Renal pelvis (tissue), 4 donors: ENCODE data around the gene METTL26. TPM values are rescaled to one million over a fixed set of nuclear protein-coding genes. Genes with fewer than 3 reads are reported as not detected.

Experiments
- DNase-seq: peaks from one replicate; pipeline ENCODE4 v3.0.0-alpha.2; 2013
- polyA plus RNA-seq, 3 donors: library from polyadenylated mRNA; unstranded; fragments of 120-200 nt; gene quantifications; one replicate each; pipeline ENCODE4 v1.2.1, GENCODE V29; 2013; ENCODE audit not compliant: insufficient read length in 3 of 3

Gene METTL26
- polyA plus RNA-seq, 3 donors = 51.4 to 71.5 (median 67.8) TPM

DNA sequence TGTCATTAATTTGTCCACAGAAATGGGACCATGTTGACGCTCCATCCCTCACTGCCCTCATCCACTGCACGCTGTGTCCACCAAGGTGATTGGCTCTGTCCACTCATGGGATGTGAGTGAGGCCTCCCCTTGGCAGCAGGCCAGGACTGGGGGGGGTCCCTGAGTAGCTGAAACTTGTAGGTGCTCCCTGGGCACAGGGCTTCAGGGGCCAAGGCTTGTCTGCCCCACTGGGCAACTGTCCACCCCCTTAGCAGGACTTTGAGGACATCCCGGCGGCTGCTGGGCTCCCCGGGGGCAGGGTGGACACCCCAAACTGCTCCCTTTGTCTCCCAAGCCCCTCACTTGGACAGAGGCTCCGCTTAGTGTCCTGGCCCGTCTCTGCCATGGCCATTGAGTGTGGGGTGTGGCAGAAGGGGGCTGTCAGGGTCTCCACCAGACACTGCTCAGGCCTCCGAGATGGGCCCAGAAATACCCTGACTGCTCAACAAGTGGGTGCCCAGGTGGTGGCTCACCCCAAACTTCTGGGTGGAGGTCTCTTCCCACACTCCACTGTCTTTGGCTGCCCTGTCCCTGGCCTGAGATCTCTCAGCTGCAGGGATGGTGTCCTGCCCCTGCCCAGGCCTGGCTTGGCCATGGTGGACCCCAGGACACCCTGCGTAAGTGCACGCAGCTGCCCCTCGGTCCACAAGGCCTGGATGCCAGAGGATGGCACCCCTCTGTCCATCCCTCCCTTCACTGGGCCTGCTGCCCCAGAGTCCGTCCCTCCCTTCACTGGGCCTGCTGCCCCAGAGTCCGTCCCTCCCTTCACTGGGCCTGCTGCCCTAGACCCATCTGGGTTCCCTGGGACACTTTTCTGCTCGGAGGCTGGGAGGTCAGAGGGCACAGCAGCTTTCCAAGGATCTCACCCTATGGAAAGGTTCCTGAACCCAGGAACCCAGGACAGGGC lies 49.2 kb downstream of the METTL26 start:
- DNase-seq = no peak

DNA sequence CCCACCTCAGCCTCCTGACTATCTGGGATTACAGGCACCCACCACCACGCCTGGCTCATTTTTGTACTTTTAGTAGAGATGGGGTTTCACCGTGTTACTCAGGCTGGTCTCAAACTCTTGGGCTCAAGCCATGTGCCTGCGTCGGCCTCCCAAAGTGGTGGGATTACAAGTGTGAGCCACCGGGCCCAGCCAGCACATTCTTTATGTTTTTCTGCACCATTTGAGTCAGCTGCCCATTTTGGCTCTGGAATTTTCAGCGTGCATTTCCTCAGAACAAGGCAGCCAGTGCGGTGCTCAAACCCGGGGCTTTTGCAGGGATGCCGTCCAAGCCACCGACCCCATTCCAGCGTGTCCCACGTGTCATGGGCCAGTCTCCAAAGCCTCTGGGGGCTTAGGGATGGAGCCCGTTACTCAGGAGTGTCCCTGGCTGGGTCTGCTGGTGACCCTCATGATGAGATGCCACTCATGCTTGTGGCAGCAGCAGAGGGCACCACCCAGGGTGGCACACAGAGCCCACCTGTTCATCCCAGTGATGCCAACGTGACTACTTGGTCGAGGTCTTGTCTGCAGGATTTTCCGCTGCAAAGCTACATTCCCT lies 50.0 kb downstream of the METTL26 start:
- no peak for DNase-seq

DNA sequence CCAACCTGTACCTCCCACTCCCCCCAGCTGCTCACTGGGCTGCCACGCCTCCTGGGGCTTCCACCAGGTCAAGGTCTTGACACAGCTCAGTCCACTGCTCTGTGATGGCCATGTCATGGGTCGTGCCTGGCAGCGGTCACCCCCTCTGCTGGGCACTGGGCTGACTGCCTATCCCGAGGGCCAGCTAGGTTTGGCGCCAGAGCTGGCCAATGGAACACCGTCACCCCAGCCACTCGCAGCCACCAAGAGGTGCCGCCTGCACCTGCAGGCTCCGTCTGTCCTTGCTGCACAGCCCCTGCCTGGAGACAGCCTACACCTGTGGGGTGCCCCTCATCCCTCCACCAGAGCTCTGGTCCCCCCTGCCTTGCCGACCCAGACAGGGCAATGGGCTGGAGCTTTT lies 50.8 kb downstream of the METTL26 start:
- DNase-seq = no peak

Other genes with a start within 250 kb of the METTL26 start
- gene NME4, start 239.1 kb downstream of the METTL26 start, polyA plus RNA-seq = 100 to 1,000 TPM; 120 to 161 (median 140) TPM
- gene DECR2, start 234.4 kb downstream of the METTL26 start, polyA plus RNA-seq = 10 to 100 TPM; 19.6 to 47.3 (median 33.7) TPM
- gene RAB11FIP3, start 210.7 kb downstream of the METTL26 start, polyA plus RNA-seq = 100 to 1,000 TPM; 100 to 155 (median 149) TPM
- gene CAPN15, start 108.6 kb downstream of the METTL26 start, polyA plus RNA-seq = 10 to 100 TPM; 33.2 to 40.3 (median 36.7) TPM
- gene PRR35, start 75.9 kb downstream of the METTL26 start, polyA plus RNA-seq = 10 to 100 TPM; 16.0 to 17.8 (median 16.5) TPM
- 1 to 10 TPM; 9.0 to 9.6 (median 9.3) TPM for gene NHLRC4, start 69.3 kb downstream of the METTL26 start, polyA plus RNA-seq
- 10 to 100 TPM; 67.1 to 99.6 (median 85.4) TPM for gene PIGQ, start 66.3 kb downstream of the METTL26 start, polyA plus RNA-seq
- gene RAB40C, start 46.2 kb downstream of the METTL26 start, polyA plus RNA-seq = 10 to 100 TPM; 24.5 to 33.9 (median 24.6) TPM
- gene WFIKKN1, start 5.3 kb downstream of the METTL26 start, polyA plus RNA-seq = 1 to 10 TPM; 2.2 to 2.8 (median 2.3) TPM
- gene MCRIP2, start 5.5 kb upstream of the METTL26 start, polyA plus RNA-seq = 10 to 100 TPM; 25.5 to 27.4 (median 25.7) TPM
- 10 to 100 TPM; 44.3 to 67.4 (median 52.0) TPM for gene WDR90, start 13.1 kb upstream of the METTL26 start, polyA plus RNA-seq
- 100 to 1,000 TPM in 1 of 3 donors, 10 to 100 TPM in 2; 85.9 to 117 (median 97.9) TPM for gene RHOT2, start 31.8 kb upstream of the METTL26 start, polyA plus RNA-seq
- 1 to 10 TPM; 1.6 to 2.5 (median 1.8) TPM for gene RHBDL1, start 39.4 kb upstream of the METTL26 start, polyA plus RNA-seq
- 100 to 1,000 TPM; 109 to 133 (median 128) TPM for gene STUB1, start 44.1 kb upstream of the METTL26 start, polyA plus RNA-seq
- 10 to 100 TPM; 75.1 to 80.9 (median 75.2) TPM for gene JMJD8, start 48.0 kb upstream of the METTL26 start, polyA plus RNA-seq
- 10 to 100 TPM; 14.6 to 16.3 (median 15.4) TPM for gene WDR24, start 54.1 kb upstream of the METTL26 start, polyA plus RNA-seq
- gene FBXL16, start 69.5 kb upstream of the METTL26 start, polyA plus RNA-seq = 1 to 10 TPM; 1.1 to 2.8 (median 1.9) TPM
- gene METRN, start 78.8 kb upstream of the METTL26 start, polyA plus RNA-seq = 10 to 100 TPM in 2 of 3 donors, 1 to 10 TPM in 1; 7.3 to 16.0 (median 12.8) TPM
- 10 to 100 TPM; 18.9 to 24.3 (median 22.5) TPM for gene ANTKMT, start 84.8 kb upstream of the METTL26 start, polyA plus RNA-seq
- gene CCDC78, start 90.1 kb upstream of the METTL26 start, polyA plus RNA-seq = 1 to 10 TPM; 2.5 to 4.8 (median 3.6) TPM
- 1 to 10 TPM; 4.6 to 8.5 (median 4.8) TPM for gene HAGHL, start 90.8 kb upstream of the METTL26 start, polyA plus RNA-seq
- 10 to 100 TPM; 27.1 to 34.9 (median 27.3) TPM for gene CIAO3, start 104.7 kb upstream of the METTL26 start, polyA plus RNA-seq
- 10 to 100 TPM; 12.9 to 21.3 (median 17.4) TPM for gene MSLN, start 124.4 kb upstream of the METTL26 start, polyA plus RNA-seq
- 10 to 100 TPM; 13.5 to 19.3 (median 18.6) TPM for gene RPUSD1, start 152.1 kb upstream of the METTL26 start, polyA plus RNA-seq
- 10 to 100 TPM; 31.8 to 34.3 (median 32.0) TPM for gene CHTF18, start 152.3 kb upstream of the METTL26 start, polyA plus RNA-seq
- under 1 TPM; 0.39 to 0.47 (median 0.41) TPM for gene GNG13, start 164.4 kb upstream of the METTL26 start, polyA plus RNA-seq